OCI-LY3 (cell line): ENCODE results near the gene SND1.

ENCODE experiments used
- H2AFZ ChIP-seq: fragments of 200-600, 300-600 bp; shearing (Covaris generic); 2 replicates; pipeline ENCODE4 v1.6.0; 2014; ENCODE audit warnings: antibody characterized with exemption, low read depth, low read length
- H3K27ac ChIP-seq: fragments of 200-600, 300-600 bp; sonication (generic); 2 replicates; pipeline ENCODE4 v1.5.1; 2014; ENCODE audit warnings: mild to moderate bottlenecking, low read length, moderate library complexity, mixed read lengths
- H3K27me3 ChIP-seq: fragments of 200-600, 300-600 bp; sonication (generic); 2 replicates; pipeline ENCODE4 v1.6.1; 2014; ENCODE audit warnings: low read depth, low read length, mixed read lengths
- H3K36me3 ChIP-seq: fragments of 200-600, 300-600 bp; sonication (generic); replicated peaks from 2 replicates; pipeline ENCODE3; 2014; ENCODE audit warnings: low read depth, low read length, mixed read lengths
- H3K4me1 ChIP-seq: fragments of 300-600, 200-600 bp; sonication (generic); 2 replicates; pipeline ENCODE4 v1.6.1; 2014; ENCODE audit warnings: low read length, mixed read lengths
- H3K4me2 ChIP-seq: fragments of 200-600, 300-600 bp; sonication (generic); 2 replicates; pipeline ENCODE4 v1.6.1; 2014; ENCODE audit warnings: low read length, mixed read lengths
- H3K4me3 ChIP-seq: fragments of 300-600, 200-600 bp; sonication (generic); 2 replicates; pipeline ENCODE4 v1.5.1; 2014; ENCODE audit warnings: antibody characterized with exemption, mild to moderate bottlenecking, low read length, moderate library complexity
- H3K79me2 ChIP-seq: fragments of 300-600, 200-600 bp; shearing (Covaris generic); 2 replicates; pipeline ENCODE4 v1.6.1; 2014; ENCODE audit warnings: mild to moderate bottlenecking, low read length, mixed read lengths
- H3K9ac ChIP-seq: fragments of 300-600, 200-600 bp; shearing (Covaris generic); 2 replicates; pipeline ENCODE4 v1.6.0; 2014; ENCODE audit warnings: mild to moderate bottlenecking, low read length, moderate library complexity
- H3K9me3 ChIP-seq: fragments of 200-600, 300-600 bp; shearing (Covaris generic); 2 replicates; pipeline ENCODE4 v1.6.1; 2014; ENCODE audit warnings: low read length, mixed read lengths; ENCODE audit not compliant: insufficient read depth
- H4K20me1 ChIP-seq: fragments of 200-600, 300-600 bp; sonication (generic); 2 replicates; pipeline ENCODE4 v1.6.1; 2016; ENCODE audit warnings: low read length, mixed read lengths; ENCODE audit not compliant: insufficient read depth
- CTCF ChIP-seq: fragments of 200-600, 300-600 bp; sonication (generic); IDR thresholded peaks from 2 replicates; pipeline ENCODE4 v1.5.1; 2014; ENCODE audit warnings: antibody characterized with exemption, low read length, low read depth
- EZH2phosphoT487 ChIP-seq: fragments of 200-600 bp; shearing (Covaris generic); IDR thresholded peaks from 2 replicates; pipeline ENCODE4 v1.6.1; 2018; ENCODE audit warnings: antibody characterized with exemption, mixed run types, low read depth

The SND1 gene

GRCh38 chr7:127905021-127905420 is 253.0 kb downstream of the SND1 start:
- Histone ChIP-seq H3K4me2 (no peak overlapping the region), H3K4me3 (no peak overlapping the region), H3K36me3 (peaks cover 38% of the 10 kb centered on the region), H4K20me1 (peaks cover 51% of the 10 kb centered on the region), H3K27ac (no peak overlapping the region), H3K9ac (no peak overlapping the region), H3K4me1 (peaks cover 14% of the 10 kb centered on the region), H3K27me3 (no peaks in the 10 kb centered on the region), H2AFZ (no peak overlapping the region), H3K79me2 (peaks cover 59% of the 10 kb centered on the region), H3K9me3 (no peaks in the 10 kb centered on the region)
- no peak for TF ChIP-seq CTCF

DNA sequence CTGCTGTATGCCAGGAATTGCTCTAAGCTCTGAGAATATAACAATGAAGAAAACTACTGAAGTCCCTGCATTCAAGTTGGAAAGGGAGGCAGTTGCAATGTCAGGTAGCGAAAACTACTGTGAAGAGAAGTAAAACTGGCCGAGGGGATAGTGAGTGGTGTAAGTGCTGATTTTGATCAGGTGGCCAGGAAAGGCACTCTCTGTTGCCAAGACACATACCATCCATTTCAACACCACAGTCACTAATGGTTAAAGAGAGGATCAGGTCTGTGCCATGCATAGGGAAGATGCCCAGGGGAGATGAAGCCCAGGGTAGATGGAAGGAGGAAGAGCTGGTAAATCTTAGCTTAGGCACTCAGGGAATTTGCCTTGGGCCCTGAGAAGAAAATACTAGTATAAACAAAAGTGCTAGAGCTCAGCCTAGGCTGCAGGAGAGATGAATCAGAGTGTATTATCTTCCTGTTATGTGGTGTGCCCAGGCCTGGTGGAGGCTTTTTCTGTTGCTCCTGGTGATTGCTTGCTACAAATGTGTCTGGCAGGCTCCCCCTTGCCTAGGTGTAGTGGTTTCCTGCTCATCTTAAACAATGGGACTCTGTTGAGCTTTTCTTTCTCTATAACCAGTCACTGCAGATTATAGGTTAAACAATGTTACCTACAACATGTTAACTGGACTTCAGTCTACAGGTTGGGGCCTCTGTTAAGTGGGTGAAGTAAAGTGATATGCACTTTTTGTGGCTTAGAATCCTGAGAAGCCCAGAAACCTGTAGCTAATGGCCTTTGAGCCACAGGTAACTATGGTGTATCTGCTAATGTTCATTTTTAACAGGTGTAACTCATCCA is 253.7 kb downstream of the SND1 start:
- TF ChIP-seq CTCF = no peak
- no peak for TF ChIP-seq EZH2phosphoT487
- Histone ChIP-seq H3K4me3 (no peak overlapping the region), H3K4me2 (no peak overlapping the region), H3K27ac (no peak overlapping the region), H3K36me3 (peaks cover 42% of the 10 kb centered on the region), H4K20me1 (peaks cover 48% of the 10 kb centered on the region), H3K79me2 (peaks cover 54% of the 10 kb centered on the region), H2AFZ (no peak overlapping the region), H3K4me1 (peaks cover 19% of the 10 kb centered on the region), H3K9me3 (no peaks in the 10 kb centered on the region), H3K9ac (no peak overlapping the region), H3K27me3 (no peaks in the 10 kb centered on the region)

- H3K4me1 ChIP-seq = peaks cover 21% of the 10 kb centered on the region
- no peaks in the 10 kb centered on the region for H3K9me3 ChIP-seq
- H3K4me3 ChIP-seq = no peak overlapping the region
- peaks cover 43% of the 10 kb centered on the region for H4K20me1 ChIP-seq
- TF ChIP-seq EZH2phosphoT487 = no peak
- no peak for TF ChIP-seq CTCF
- H3K27me3 ChIP-seq = no peaks in the 10 kb centered on the region
- H3K9ac ChIP-seq = no peak overlapping the region
- H3K27ac ChIP-seq = no peak overlapping the region
- peaks cover 42% of the 10 kb centered on the region for H3K36me3 ChIP-seq
- H3K4me2 ChIP-seq = no peak overlapping the region
- H2AFZ ChIP-seq = no peak overlapping the region
- H3K79me2 ChIP-seq = peaks cover 48% of the 10 kb centered on the region
These were observed 255.4 kb downstream of the SND1 start for GRCh38 chr7:127907110-127908040.
